Prostate gland (tissue), 2 donors: ENCODE measurements around the gene CASKIN1.

ENCODE experiments used
- CTCF ChIP-seq, 4 experiments: fragments of 200-600 bp in 2 of 4; fragments of 450-650 bp in 2 of 4; sonication (generic) in 2 of 4; IDR thresholded peaks; 1 replicate in 3 of 4; 2 replicates in 1 of 4; pipeline ENCODE4 v1.5.1; 2016 to 2019; ENCODE audit warnings: antibody characterized with exemption in 4 of 4, mild to moderate bottlenecking in 2 of 4, moderate library complexity in 2 of 4
- POLR2AphosphoS5 ChIP-seq: sonication (generic); formaldehyde crosslinking; IDR thresholded peaks from one replicate; pipeline ENCODE4 v1.6.1; 2017; ENCODE audit warnings: antibody characterized with exemption

- TF ChIP-seq CTCF (IDR thresholded peaks at IDR 0.05) (no peak), POLR2AphosphoS5 (no peak)
Measured at GRCh38 chr16:2206420-2206779, 10.0 kb upstream of the CASKIN1 start.
